DOHH2 (cell line): ENCODE measurements around the gene NCAN.

Experiments
- EZH2phosphoT487 ChIP-seq: fragments of 200-600 bp; sonication (generic); IDR thresholded peaks from 2 replicates; pipeline ENCODE4 v1.6.1; 2017; ENCODE audit warnings: borderline replicate concordance, mild to moderate bottlenecking, antibody characterized with exemption, low read length, moderate library complexity, mixed read lengths
- TF ChIP-seq, protein P1 (sequence below): fragments of 200-600 bp; sonication (generic); IDR thresholded peaks from one replicate; pipeline ENCODE4 v1.5.1; 2014; ENCODE audit warnings: antibody characterized with exemption, mild to moderate bottlenecking, low read depth, low read length; ENCODE audit not compliant: poor library complexity, severe bottlenecking

DNA sequence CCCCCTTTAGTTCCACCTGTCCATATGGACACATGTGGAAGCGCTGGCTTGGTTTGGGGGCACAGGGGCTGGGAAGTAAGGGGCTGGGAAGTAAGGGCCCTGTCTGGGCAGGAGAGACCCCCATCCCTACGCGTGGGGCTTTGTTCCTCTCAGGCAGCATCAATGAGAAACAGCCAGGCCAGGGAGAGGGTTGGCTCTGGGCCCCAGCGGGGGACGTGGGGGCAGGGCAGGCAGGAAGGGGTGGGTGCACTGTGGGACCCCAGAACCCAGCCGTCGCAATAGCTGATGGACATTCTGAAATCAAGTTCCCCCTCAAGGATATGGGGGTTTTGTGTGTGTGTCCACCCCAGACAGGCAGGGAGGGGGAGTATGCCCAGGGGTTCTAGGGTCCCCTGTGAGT is 1.2 kb downstream of the NCAN start:
- TF ChIP-seq, protein P1, sequence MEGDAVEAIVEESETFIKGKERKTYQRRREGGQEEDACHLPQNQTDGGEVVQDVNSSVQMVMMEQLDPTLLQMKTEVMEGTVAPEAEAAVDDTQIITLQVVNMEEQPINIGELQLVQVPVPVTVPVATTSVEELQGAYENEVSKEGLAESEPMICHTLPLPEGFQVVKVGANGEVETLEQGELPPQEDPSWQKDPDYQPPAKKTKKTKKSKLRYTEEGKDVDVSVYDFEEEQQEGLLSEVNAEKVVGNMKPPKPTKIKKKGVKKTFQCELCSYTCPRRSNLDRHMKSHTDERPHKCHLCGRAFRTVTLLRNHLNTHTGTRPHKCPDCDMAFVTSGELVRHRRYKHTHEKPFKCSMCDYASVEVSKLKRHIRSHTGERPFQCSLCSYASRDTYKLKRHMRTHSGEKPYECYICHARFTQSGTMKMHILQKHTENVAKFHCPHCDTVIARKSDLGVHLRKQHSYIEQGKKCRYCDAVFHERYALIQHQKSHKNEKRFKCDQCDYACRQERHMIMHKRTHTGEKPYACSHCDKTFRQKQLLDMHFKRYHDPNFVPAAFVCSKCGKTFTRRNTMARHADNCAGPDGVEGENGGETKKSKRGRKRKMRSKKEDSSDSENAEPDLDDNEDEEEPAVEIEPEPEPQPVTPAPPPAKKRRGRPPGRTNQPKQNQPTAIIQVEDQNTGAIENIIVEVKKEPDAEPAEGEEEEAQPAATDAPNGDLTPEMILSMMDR = no peak
- no peak for TF ChIP-seq EZH2phosphoT487
